Neutrophil (primary cell): Measurements from ENCODE around the gene UBAP2L.

Experiments used
- H3K27ac ChIP-seq: fragments of 200-600 bp; sonication (generic); 2 replicates; pipeline ENCODE4 v1.5.1; 2016; ENCODE audit warnings: mild to moderate bottlenecking, moderate library complexity
- H3K27me3 ChIP-seq: fragments of 200-600 bp; sonication (generic); 2 replicates; pipeline ENCODE4 v1.6.0; 2016; ENCODE audit warnings: mild to moderate bottlenecking
- H3K36me3 ChIP-seq: fragments of 200-600 bp; sonication (generic); 2 replicates; pipeline ENCODE4 v1.5.1; 2017
- H3K4me1 ChIP-seq, 2 experiments: fragments of 200-600 bp in 1 of 2; sonication (generic) in 1 of 2; 1 replicate in 1 of 2; 2 replicates in 1 of 2; pipeline versions ENCODE4 v1.5.1 to v1.6.1; 2013 to 2016; ENCODE audit warnings: low read depth in 1 of 2, low read length in 1 of 2, mild to moderate bottlenecking in 1 of 2, moderate library complexity in 1 of 2; ENCODE audit not compliant: control insufficient read depth in 1 of 2, insufficient read depth in 1 of 2
- H3K4me3 ChIP-seq, 2 experiments: fragments of 200-600 bp in 1 of 2; sonication (generic) in 1 of 2; 1 replicate in 1 of 2; 2 replicates in 1 of 2; pipeline ENCODE4 v1.5.1; 2013 to 2016; ENCODE audit warnings: low read depth in 1 of 2, low read length in 1 of 2, mild to moderate bottlenecking in 1 of 2, moderate library complexity in 1 of 2
- H3K9me3 ChIP-seq: fragments of 200-600 bp; sonication (generic); 2 replicates; pipeline ENCODE4 v1.5.1; 2016
- CTCF ChIP-seq: fragments of 200-600 bp; sonication (generic); IDR thresholded peaks from 2 replicates; pipeline ENCODE4 v1.5.1; 2016; ENCODE audit warnings: antibody characterized with exemption

Gene UBAP2L

GRCh38 chr1:154178013-154178412 is 42.7 kb upstream of the UBAP2L start:
- peak overlapping the region in 1 of 2 experiments; percentile 99 for H3K4me3 ChIP-seq
- H3K27ac ChIP-seq, result peak overlapping the region; percentile 96
- peaks cover 44% of the 10 kb centered on the region for H3K36me3 ChIP-seq
- H3K9me3 ChIP-seq, result no peaks in the 10 kb centered on the region
- H3K27me3 ChIP-seq, result no peaks in the 10 kb centered on the region
- peaks cover 70 to 71% of the 10 kb centered on the region in 2 experiments for H3K4me1 ChIP-seq
- no peak for TF ChIP-seq CTCF

- Histone ChIP-seq H3K9me3 (no peaks in the 10 kb centered on the region), H3K4me3 (peak overlapping the region; percentile 88 to 99), H3K4me1 (peaks cover 76 to 79% of the 10 kb centered on the region in 2 experiments), H3K27me3 (no peaks in the 10 kb centered on the region), H3K27ac (peak overlapping the region; percentile 96), H3K36me3 (peaks cover 33% of the 10 kb centered on the region)
- TF ChIP-seq CTCF, result no peak
Measured at GRCh38 chr1:154178911-154179811, 41.6 kb upstream of the UBAP2L start.

- Histone ChIP-seq H3K9me3 (no peaks in the 10 kb centered on the region), H3K27ac (peak overlapping the region; percentile 96), H3K4me3 (peak overlapping the region; percentile 88 to 99), H3K4me1 (peaks cover 76 to 79% of the 10 kb centered on the region in 2 experiments), H3K27me3 (no peaks in the 10 kb centered on the region), H3K36me3 (peaks cover 25% of the 10 kb centered on the region)
- no peak for TF ChIP-seq CTCF
Measured at GRCh38 chr1:154179946-154180687, 40.6 kb upstream of the UBAP2L start.

DNA sequence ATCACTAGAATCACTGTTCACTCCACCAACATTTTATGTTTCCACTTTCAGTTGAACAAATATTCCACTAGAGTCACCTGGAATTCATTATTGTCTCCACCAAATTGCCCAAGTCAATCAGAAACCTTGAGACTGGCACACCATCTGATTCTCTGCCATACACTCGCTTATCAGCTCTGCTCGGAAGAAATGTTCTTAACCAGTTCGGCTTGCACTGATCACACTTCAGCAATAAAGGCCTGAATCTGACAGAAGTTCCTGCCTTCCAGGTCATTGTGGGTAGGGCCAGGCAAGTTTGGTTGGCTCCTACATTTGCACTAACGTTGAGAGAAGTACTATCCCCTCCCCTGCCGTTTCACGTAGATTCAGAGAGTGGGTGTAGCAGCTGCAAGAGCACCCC is 38.8 kb upstream of the UBAP2L start:
- Histone ChIP-seq H3K4me1 (peaks cover 59 to 61% of the 10 kb centered on the region in 2 experiments), H3K27ac (peak overlapping the region; percentile 96), H3K4me3 (peak overlapping the region; percentile 88 to 99), H3K9me3 (no peaks in the 10 kb centered on the region), H3K27me3 (no peaks in the 10 kb centered on the region), H3K36me3 (peaks cover 15% of the 10 kb centered on the region)
- no peak for TF ChIP-seq CTCF

- no peak for TF ChIP-seq CTCF
- H3K9me3 ChIP-seq, result no peaks in the 10 kb centered on the region
- H3K27me3 ChIP-seq, result no peaks in the 10 kb centered on the region
- peaks cover 53 to 56% of the 10 kb centered on the region in 2 experiments for H3K4me1 ChIP-seq
- peak overlapping the region; percentile 96 for H3K27ac ChIP-seq
- peaks cover 15% of the 10 kb centered on the region for H3K36me3 ChIP-seq
- H3K4me3 ChIP-seq, result peak overlapping the region; percentile 88 to 99
Measured at GRCh38 chr1:154182344-154183045, 38.3 kb upstream of the UBAP2L start.
